ENCODE measurements around the gene SFSWAP.

- TF ChIP-seq CTCF (IDR thresholded peaks at IDR 0.05) = no peak
- no peak for TF ChIP-seq POLR2A (IDR thresholded peaks at IDR 0.05)
Measured at GRCh38 chr12:131808744-131809371, 98.0 kb downstream of the SFSWAP start.
